OCI-M1 (cell line): ENCODE measurements around the gene TOX2.

Experiments used
- DNase-seq: peaks from one replicate; lab custom pipeline; 2025; lab: John Stamatoyannopoulos, UW

Gene TOX2

DNA sequence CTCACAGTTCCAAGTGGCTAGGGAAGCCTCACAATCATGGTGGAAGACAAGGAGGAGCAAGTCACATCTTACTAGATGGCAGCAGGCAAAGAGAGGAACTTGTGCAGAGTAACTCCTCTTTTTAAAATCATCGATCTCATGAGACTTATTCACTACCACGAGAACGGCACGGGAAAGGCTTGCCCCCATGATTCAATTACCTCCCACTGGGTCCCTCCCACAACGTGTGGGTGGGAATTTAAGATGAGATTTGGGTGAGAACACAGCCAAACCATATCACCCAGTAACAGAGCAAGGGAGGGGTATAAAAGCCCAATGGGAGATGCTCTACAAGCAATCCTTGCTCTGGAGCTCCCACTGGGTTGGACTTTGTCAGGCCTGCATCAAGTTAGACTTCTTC lies 192.0 kb downstream of the TOX2 start:
- DNase-seq: no peak

DNA sequence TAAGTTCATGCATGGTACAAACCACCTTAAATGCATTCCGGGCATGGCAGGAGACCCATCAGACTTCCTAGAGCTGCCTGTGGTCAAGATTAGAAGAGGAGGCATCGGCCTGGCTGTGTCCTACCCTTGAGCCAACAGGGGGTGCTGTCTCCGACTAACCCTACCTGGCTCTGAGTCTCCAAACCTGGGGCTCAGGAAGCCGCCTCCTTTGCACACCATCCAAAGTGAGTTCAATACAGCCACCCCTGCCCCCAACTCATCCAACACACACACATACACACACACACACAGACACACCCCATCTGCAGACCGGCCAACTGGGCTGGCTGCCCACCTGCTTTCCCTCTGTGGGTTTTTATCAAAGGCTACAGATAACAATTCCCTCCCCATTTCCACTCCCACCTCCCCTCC lies 195.3 kb downstream of the TOX2 start:
- no peak for DNase-seq

GRCh38 chr20:44110816-44111568 lies 196.3 kb downstream of the TOX2 start:
- DNase-seq: no peak

GRCh38 chr20:44111712-44112335 lies 197.2 kb downstream of the TOX2 start:
- no peak for DNase-seq

DNA sequence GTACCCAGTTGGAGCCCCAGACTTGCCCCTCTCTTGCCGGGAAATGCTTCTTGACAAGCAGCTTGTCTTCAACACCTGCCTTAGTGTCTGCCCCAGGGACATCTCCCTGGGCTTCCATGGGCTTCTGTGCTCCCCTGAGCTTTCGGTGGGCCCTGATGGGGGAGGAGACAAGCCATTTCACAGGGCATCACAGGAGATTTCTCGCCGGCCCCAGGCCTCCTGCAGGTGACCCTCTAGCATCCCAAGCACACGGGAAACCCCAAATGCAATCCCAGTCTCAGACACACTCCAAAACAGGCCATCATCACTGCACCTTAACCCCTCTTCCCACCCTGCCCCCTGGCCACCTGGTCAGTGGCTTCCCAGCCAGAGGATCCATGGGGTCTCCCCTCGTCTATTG lies 197.8 kb downstream of the TOX2 start:
- no peak for DNase-seq

GRCh38 chr20:44112889-44113617 lies 198.4 kb downstream of the TOX2 start:
- DNase-seq: no peak

- DNase-seq: no peak
Measured at GRCh38 chr20:44113618-44114376, 199.1 kb downstream of the TOX2 start.

DNA sequence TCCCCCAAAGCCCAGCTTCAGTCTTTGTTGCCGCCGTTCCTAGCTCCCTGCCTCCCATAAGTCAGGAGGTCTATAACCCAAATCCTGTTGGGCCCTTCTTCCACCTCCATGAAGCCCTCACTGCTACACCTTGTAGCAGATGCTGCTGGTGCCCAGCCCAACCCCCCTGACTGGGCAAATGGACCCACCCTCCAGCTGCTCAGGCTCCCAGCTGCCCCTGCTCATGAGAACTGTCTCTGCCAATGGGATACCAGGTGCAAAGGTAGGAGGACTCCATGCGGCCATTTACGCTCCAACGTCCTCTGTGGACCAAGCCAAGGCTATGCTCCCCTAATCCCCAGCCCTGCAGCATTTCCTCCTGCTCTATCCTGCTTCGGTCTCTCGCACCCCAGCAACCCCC lies 200.5 kb downstream of the TOX2 start:
- no peak for DNase-seq

DNA sequence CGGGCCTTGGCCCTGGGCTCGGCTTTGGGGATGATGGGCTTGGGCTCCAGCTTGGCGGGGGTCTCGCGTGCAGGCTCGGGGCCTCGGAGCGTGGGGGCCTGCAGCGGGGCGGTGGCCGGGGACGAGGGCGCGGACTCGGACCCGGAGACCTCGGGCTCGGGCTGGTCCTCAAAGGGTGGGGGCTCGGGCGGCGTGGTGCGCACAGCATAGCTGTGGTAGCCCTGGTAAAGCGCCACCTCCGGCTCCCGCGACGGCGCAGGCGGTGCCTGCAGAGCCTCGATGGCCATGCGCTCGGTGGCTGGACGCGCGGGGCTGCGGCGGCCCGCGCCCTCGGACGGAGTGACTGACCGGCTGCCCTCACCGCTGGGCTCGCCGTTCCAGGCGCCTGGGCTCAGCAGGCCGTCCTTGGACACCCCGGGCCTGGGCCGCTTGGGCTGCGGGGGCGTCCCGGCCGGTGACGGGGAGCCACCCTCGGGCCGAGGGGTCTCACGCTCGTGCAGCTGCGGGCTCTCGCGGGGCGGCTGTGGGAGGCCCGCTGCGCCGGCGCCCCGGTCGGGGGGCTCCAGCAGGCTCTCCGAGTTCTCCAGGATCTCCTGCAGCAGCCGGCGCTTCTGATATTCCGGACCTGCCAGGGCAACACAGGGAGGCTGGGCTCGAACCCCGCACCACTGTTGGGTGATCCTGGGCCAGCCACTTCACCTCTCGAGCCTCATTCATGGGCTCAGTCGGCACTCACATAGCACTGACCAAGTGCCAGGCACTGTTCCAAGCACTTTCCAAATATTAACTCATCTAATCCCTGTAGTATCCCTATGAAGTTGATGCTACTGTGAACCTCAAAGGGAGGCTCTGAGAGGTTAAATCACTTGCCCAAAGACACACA lies 201.4 kb downstream of the TOX2 start:
- DNase-seq: no peak

- no peak for DNase-seq
Measured at GRCh38 chr20:44117296-44118184, 202.9 kb downstream of the TOX2 start.

GRCh38 chr20:44118185-44119033 lies 203.8 kb downstream of the TOX2 start:
- DNase-seq: no peak
